ENCODE measurements around the gene SHTN1.

Gene SHTN1

DNA sequence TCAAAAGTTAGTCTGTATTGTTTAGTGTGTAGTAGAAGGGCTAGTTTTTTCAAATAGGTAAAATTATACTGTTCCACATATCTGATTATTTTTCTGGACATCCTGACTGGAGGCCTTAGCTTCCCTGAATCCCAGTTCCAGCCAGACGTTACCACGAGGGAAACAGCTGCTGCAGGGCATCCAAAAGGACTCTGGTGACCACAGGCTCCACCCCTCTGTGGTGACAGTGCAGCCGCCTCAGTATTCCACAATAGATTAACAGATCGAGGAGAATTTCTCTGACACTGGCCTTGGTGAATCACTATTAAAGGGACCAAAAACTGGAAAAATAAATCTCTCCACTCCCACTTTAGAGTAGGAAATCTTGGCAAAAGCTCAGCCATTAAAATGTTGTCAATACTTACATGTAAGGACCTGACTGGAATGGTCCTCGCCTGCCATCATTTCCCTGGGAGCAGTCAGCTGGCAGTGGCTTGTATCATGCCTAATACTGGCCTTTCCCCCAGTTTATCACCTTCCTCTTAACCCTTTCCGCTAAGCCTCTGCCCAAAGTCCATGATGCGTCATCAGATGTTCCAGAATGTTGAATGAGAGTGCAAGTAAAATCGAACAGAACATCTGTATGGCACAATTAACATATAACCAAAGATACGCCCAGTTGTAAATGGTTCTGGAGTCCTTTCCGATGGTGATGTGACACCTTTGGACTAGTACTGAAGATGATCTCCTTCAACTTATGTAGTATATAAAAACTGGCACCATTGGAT lies 124.1 kb downstream of the SHTN1 start:
- no peaks in the 10 kb centered on the region for H3K36me3 ChIP-seq (ENCODE audit: control insufficient read depth, insufficient read depth, low read length)
- no peaks in the 10 kb centered on the region for H3K4me1 ChIP-seq (ENCODE audit: control insufficient read depth, insufficient read depth, low read length)
- H3K4me3 ChIP-seq (ENCODE audit: low read length): no peak overlapping the region
- no peak overlapping the region for H3K9ac ChIP-seq (ENCODE audit: low read length)
- no peaks in the 10 kb centered on the region for H3K27me3 ChIP-seq (ENCODE audit: control insufficient read depth, insufficient read depth, low read length)
- H3K9me3 ChIP-seq (ENCODE audit: control insufficient read depth, low read length): no peaks in the 10 kb centered on the region

DNA sequence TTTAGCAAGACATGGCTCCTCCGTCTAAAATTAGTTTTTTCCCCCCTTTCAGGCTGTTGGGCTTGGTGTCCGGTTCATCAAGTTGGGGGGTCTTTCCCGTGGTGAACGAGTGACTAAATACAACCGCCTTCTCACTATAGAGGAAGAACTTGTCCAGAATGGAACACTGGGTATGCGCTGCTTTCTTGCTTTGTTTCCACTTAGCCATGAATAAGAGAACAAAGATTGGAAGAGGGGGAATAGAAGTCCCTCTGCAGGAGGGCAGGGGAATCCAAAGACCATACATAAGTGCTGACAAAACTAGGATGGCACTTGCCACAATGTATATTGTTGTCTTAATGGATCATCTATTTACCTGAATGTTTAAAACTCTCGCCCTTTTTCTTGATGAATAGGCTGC lies 125.2 kb downstream of the SHTN1 start:
- H3K27me3 ChIP-seq (ENCODE audit: control insufficient read depth, insufficient read depth, low read length): no peaks in the 10 kb centered on the region
- H3K9me3 ChIP-seq (ENCODE audit: control insufficient read depth, low read length): no peaks in the 10 kb centered on the region
- H3K9ac ChIP-seq (ENCODE audit: low read length): no peak overlapping the region
- no peaks in the 10 kb centered on the region for H3K36me3 ChIP-seq (ENCODE audit: control insufficient read depth, insufficient read depth, low read length)
- H3K4me3 ChIP-seq (ENCODE audit: low read length): no peak overlapping the region
- no peaks in the 10 kb centered on the region for H3K4me1 ChIP-seq (ENCODE audit: control insufficient read depth, insufficient read depth, low read length)

DNA sequence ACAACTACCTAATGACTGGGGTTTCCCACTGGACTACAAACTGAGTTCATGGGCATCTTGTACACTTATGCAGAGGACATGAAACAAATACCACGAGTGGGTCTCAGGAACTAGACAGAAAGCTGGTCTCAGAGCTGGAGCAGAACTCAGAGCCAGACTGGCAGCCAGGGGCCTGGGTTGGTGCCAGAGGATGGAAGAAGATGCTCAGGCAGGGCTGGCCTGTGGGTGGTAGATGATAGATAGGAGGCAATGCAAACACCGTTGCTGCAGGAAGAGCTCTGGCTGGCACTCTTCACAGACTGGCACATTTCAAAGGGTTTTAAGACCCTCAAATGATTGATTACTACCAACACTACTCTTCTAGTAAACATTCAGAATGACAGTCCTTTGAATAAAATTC lies 126.9 kb downstream of the SHTN1 start:
- Histone ChIP-seq H3K4me3 (ENCODE audit: low read length) (no peak overlapping the region), H3K9ac (ENCODE audit: low read length) (no peak overlapping the region), H3K9me3 (ENCODE audit: control insufficient read depth, low read length) (no peaks in the 10 kb centered on the region), H3K27me3 (ENCODE audit: control insufficient read depth, insufficient read depth, low read length) (no peaks in the 10 kb centered on the region), H3K36me3 (ENCODE audit: control insufficient read depth, insufficient read depth, low read length) (no peaks in the 10 kb centered on the region), H3K4me1 (ENCODE audit: control insufficient read depth, insufficient read depth, low read length) (no peaks in the 10 kb centered on the region)

DNA sequence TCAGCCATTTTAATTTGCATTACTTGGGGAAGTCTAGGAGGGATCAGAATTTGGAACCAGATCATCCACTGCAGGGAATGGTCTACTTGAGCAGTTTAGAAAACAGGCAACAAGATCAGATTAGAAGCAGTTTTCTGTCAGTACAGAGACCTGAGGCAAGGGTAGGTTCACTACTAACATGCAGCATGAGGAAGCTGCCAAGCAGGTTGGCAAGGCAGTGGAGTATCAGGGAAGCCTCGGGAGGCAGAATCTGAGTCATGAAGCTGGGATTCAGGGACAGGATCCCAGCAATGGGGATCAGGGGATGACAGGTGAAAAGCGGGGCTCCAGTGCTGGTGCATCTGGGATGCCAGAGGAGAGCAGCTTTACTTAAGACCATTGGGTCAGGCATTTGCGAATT lies 127.6 kb downstream of the SHTN1 start:
- H3K9me3 ChIP-seq (ENCODE audit: control insufficient read depth, low read length): no peaks in the 10 kb centered on the region
- no peaks in the 10 kb centered on the region for H3K27me3 ChIP-seq (ENCODE audit: control insufficient read depth, insufficient read depth, low read length)

DNA sequence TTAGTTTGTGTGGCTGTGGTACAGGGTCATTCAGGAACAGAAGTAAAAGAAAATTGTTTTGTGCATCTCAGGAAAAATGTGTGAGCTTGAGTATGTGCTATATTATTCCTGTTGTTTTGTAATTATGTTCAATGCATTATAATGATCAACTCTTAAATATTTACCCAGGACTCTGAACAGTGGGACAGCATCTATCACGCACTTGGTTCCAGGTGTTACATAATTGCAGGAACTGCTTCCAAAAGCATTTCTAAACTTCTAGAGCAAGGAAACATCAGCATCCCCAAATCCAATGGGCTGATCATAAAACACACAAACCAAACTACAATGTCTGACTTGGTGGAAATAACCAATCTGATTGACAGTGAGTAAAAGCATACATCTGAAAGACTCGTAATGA lies 129.1 kb downstream of the SHTN1 start:
- no peaks in the 10 kb centered on the region for H3K9me3 ChIP-seq (ENCODE audit: control insufficient read depth, low read length)
- H3K27me3 ChIP-seq (ENCODE audit: control insufficient read depth, insufficient read depth, low read length): no peaks in the 10 kb centered on the region
- H3K4me3 ChIP-seq (ENCODE audit: low read length): no peak overlapping the region
- no peak overlapping the region for H3K9ac ChIP-seq (ENCODE audit: low read length)
- H3K36me3 ChIP-seq (ENCODE audit: control insufficient read depth, insufficient read depth, low read length): no peaks in the 10 kb centered on the region
- no peaks in the 10 kb centered on the region for H3K4me1 ChIP-seq (ENCODE audit: control insufficient read depth, insufficient read depth, low read length)

More for the DNA sequence above, 127.6 kb downstream of the SHTN1 start:
- Histone ChIP-seq H3K4me3 (ENCODE audit: low read length) (no peak overlapping the region), H3K9ac (ENCODE audit: low read length) (no peak overlapping the region), H3K4me1 (ENCODE audit: control insufficient read depth, insufficient read depth, low read length) (no peaks in the 10 kb centered on the region), H3K36me3 (ENCODE audit: control insufficient read depth, insufficient read depth, low read length) (no peaks in the 10 kb centered on the region)

DNA sequence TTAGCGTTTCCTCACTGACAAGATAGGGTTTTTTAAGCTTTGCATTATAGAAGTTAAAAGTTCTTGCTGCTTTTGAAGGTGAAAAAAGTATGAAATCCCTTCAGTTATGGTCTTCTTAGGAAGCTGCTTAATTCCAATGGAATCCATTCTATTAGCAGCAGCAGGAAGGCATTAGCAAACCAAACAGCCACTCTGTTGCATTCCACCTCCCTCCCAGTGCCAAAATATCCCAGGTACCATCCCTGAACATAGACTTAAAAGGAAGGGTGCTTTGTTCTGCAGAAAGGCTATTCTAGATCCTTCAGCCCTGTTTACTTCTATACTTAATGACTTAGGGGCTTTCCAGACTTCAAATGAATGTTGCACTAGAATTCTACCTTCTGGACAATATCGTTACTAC lies 131.9 kb downstream of the SHTN1 start:
- Histone ChIP-seq H3K4me1 (ENCODE audit: control insufficient read depth, insufficient read depth, low read length) (no peaks in the 10 kb centered on the region), H3K9me3 (ENCODE audit: control insufficient read depth, low read length) (no peaks in the 10 kb centered on the region), H3K4me3 (ENCODE audit: low read length) (no peak overlapping the region), H3K27me3 (ENCODE audit: control insufficient read depth, insufficient read depth, low read length) (peaks cover 4% of the 10 kb centered on the region), H3K36me3 (ENCODE audit: control insufficient read depth, insufficient read depth, low read length) (no peaks in the 10 kb centered on the region), H3K9ac (ENCODE audit: low read length) (no peak overlapping the region)

DNA sequence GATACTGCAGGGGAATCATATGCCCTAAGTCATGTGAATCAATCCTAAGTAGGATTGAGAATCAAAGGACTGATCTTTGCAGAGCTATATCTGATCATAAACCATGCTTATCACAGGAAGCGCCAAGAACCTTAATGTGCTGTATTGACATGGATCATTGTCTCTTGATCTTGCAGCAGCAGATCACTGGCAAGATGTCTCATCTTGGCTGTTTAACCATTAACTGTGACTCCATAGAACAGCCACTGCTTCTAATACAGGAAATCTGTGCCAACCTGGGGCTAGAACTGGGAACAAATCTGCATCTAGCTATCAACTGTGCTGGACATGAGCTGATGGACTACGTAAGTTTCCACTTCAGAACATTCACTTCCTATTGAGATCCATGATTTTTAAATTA lies 134.0 kb downstream of the SHTN1 start:
- no peak overlapping the region for H3K9ac ChIP-seq (ENCODE audit: low read length)
- H3K27me3 ChIP-seq (ENCODE audit: control insufficient read depth, insufficient read depth, low read length): peaks cover 4% of the 10 kb centered on the region
- no peaks in the 10 kb centered on the region for H3K4me1 ChIP-seq (ENCODE audit: control insufficient read depth, insufficient read depth, low read length)
- H3K4me3 ChIP-seq (ENCODE audit: low read length): no peak overlapping the region
- H3K36me3 ChIP-seq (ENCODE audit: control insufficient read depth, insufficient read depth, low read length): no peaks in the 10 kb centered on the region
- H3K9me3 ChIP-seq (ENCODE audit: control insufficient read depth, low read length): no peaks in the 10 kb centered on the region

DNA sequence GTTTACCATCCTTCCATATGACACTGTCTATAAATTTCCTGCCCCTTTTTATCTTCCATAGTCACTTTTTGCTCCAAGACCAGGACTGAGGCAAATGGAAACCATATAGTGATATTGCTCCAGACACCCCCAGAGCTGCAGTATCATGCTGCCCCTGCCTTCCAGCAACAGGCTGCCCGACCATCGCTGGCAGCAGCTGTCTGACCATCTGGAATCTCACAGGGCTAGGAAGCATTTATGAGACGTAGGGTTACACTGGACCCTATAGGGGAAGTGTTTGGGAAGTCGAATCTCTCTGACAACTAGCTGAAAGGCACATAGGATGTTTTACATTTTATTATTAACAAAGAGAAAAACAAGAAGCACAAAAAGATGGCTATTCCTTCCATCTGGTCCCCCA lies 136.3 kb downstream of the SHTN1 start:
- Histone ChIP-seq H3K4me1 (ENCODE audit: control insufficient read depth, insufficient read depth, low read length) (no peaks in the 10 kb centered on the region), H3K36me3 (ENCODE audit: control insufficient read depth, insufficient read depth, low read length) (no peaks in the 10 kb centered on the region), H3K9me3 (ENCODE audit: control insufficient read depth, low read length) (no peaks in the 10 kb centered on the region), H3K9ac (ENCODE audit: low read length) (no peak overlapping the region), H3K4me3 (ENCODE audit: low read length) (no peak overlapping the region), H3K27me3 (ENCODE audit: control insufficient read depth, insufficient read depth, low read length) (peaks cover 4% of the 10 kb centered on the region)

DNA sequence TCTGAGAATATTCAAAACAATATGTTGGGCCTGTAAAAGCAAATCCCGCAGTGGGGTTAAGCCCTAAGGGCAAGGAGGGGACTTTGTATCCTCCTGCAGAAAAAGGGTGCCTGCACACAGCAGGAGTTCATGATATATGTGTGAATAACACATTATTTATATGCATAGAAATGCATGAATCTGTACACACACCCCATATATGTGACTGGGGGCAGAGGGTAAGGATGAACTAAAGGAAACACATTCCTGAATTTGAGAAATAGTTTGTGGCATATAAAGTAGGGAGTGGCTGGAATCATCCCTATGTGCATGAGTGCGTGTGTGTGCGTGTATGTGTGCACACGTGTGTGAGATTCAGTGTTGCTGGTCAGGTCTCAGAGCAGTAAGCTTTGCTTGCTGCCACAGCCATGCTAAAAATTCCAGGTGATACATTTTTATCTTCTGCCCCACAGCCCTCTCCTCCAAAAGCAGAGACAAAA lies 136.8 kb downstream of the SHTN1 start:
- Histone ChIP-seq H3K9ac (ENCODE audit: low read length) (no peak overlapping the region), H3K27me3 (ENCODE audit: control insufficient read depth, insufficient read depth, low read length) (peaks cover 4% of the 10 kb centered on the region), H3K36me3 (ENCODE audit: control insufficient read depth, insufficient read depth, low read length) (no peaks in the 10 kb centered on the region), H3K9me3 (ENCODE audit: control insufficient read depth, low read length) (no peaks in the 10 kb centered on the region), H3K4me3 (ENCODE audit: low read length) (no peak overlapping the region), H3K4me1 (ENCODE audit: control insufficient read depth, insufficient read depth, low read length) (no peaks in the 10 kb centered on the region)

DNA sequence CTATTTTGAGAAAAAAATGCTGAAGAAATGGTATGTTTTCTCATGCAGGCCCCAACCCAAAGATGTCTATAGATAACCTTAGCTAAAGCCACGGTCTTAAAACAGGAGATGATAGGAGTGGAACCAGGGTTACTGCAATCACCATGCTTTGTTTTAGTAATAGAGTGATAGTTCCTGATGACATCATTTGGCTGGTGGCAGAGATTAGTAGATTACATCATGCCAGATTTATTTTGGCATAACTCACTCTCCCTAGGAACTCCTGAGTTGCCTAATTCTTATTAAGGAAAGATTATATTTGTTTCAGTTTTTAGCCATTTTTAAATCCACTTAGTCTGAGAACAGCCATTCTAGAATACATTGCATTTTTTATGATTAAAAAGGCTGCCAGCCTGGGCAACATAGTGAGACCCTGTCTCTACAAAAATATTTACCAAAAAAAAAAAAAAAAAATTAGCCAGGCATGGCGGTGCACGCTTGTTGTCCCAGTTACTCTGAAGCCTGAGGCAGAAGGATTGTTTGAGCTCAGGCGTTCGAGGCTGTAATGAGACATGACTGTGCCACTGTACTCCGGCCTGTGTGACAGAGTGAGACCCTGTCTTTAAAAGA lies 137.9 kb downstream of the SHTN1 start:
- H3K27me3 ChIP-seq (ENCODE audit: control insufficient read depth, insufficient read depth, low read length): peaks cover 4% of the 10 kb centered on the region
- no peaks in the 10 kb centered on the region for H3K36me3 ChIP-seq (ENCODE audit: control insufficient read depth, insufficient read depth, low read length)
- no peaks in the 10 kb centered on the region for H3K9me3 ChIP-seq (ENCODE audit: control insufficient read depth, low read length)
- H3K4me3 ChIP-seq (ENCODE audit: low read length): no peak overlapping the region
- H3K9ac ChIP-seq (ENCODE audit: low read length): no peak overlapping the region
- H3K4me1 ChIP-seq (ENCODE audit: control insufficient read depth, insufficient read depth, low read length): no peaks in the 10 kb centered on the region

DNA sequence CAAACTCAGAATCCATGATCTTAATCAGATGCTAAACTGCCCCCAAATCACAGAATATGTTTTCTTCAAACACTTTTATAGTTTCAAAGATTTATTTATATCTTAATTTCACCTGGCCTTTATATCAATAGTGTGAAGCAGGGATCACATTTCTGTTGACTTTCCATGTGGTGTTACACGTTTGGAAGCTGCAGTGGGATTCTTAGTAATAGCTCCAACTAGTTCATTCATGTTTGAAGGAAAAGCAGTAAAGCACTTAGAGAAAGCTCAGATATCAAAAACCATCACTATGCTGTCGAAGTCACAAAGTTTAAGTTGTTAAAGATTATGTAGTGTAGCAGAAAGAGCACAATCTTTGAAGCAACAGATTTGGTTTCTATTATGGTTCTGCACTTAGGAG lies 138.9 kb downstream of the SHTN1 start:
- H3K36me3 ChIP-seq (ENCODE audit: control insufficient read depth, insufficient read depth, low read length): no peaks in the 10 kb centered on the region
- H3K4me1 ChIP-seq (ENCODE audit: control insufficient read depth, insufficient read depth, low read length): no peaks in the 10 kb centered on the region
- no peaks in the 10 kb centered on the region for H3K9me3 ChIP-seq (ENCODE audit: control insufficient read depth, low read length)
- no peak overlapping the region for H3K4me3 ChIP-seq (ENCODE audit: low read length)
- H3K9ac ChIP-seq (ENCODE audit: low read length): no peak overlapping the region
- H3K27me3 ChIP-seq (ENCODE audit: control insufficient read depth, insufficient read depth, low read length): peaks cover 4% of the 10 kb centered on the region

DNA sequence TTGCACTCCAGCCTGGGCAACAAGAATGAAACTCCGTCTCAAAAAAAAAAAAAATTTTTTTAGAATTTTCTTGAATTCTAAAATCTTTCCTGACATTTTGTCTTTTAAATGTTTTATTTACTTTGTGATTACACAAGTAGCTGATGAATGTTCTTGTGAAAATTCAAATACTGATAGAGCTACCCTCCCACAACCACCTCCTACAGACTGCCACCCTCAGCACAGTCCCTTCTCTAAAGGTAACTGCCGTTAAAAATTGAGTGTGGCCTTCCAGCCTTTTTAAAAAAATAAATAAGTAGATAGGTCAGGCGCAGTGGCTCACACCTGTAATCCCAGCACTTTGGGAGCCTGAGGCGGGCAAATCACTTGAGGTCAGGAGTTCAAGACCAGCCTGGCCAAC lies 140.6 kb downstream of the SHTN1 start:
- Histone ChIP-seq H3K36me3 (ENCODE audit: control insufficient read depth, insufficient read depth, low read length) (no peaks in the 10 kb centered on the region), H3K27me3 (ENCODE audit: control insufficient read depth, insufficient read depth, low read length) (no peaks in the 10 kb centered on the region), H3K9ac (ENCODE audit: low read length) (no peak overlapping the region), H3K4me3 (ENCODE audit: low read length) (no peak overlapping the region), H3K4me1 (ENCODE audit: control insufficient read depth, insufficient read depth, low read length) (no peaks in the 10 kb centered on the region), H3K9me3 (ENCODE audit: control insufficient read depth, low read length) (no peaks in the 10 kb centered on the region)
